ENCODE results near the gene GNAI3. TPM values are rescaled to one million over a fixed set of nuclear protein-coding genes. Genes with fewer than 3 reads are reported as not detected.

Gene GNAI3
- total and polyA plus RNA-seq, 11 donors, result 1.5 to 5.4 (median 2.5) TPM

- 78 to 84% (median 82%) methylated on average over 14 of the region's 14 CpGs for WGBS, 4 donors
- TF ChIP-seq POLR2A (IDR thresholded peaks at IDR 0.05) (no peak), CTCF (IDR thresholded peaks at IDR 0.05) (no peak)
- peaks cover 0 to 24% (median 12%) of the 10 kb centered on the region in 12 donors for H3K4me1 ChIP-seq
- no peak for ATAC-seq
- no peaks in the 10 kb centered on the region for H3K9me3 ChIP-seq
- no peaks in the 10 kb centered on the region for H3K27me3 ChIP-seq
- H3K4me3 ChIP-seq, result no peak overlapping the region
- H3K36me3 ChIP-seq, result no peaks in the 10 kb centered on the region
- intact Hi-C loops (cut with DNase I), result no loop called here
- no peak overlapping the region for H3K27ac ChIP-seq
- DNase-seq, result no peak
Measured at GRCh38 chr1:109527098-109527811, 21.2 kb upstream of the GNAI3 start.

GRCh38 chr1:109527846-109528695 lies 20.3 kb upstream of the GNAI3 start:
- Histone ChIP-seq H3K9me3 (no peaks in the 10 kb centered on the region), H3K4me1 (peaks cover 0 to 33% (median 18%) of the 10 kb centered on the region in 12 donors), H3K4me3 (no peak overlapping the region), H3K27me3 (no peaks in the 10 kb centered on the region), H3K36me3 (no peaks in the 10 kb centered on the region), H3K27ac (no peak overlapping the region)
- WGBS, 4 donors, result 79 to 88% (median 83%) methylated on average over 8 to 9 of the region's 9 CpGs
- DNase-seq (no peak), ATAC-seq (no peak)
- intact Hi-C loops (cut with DNase I), result no loop called here
- TF ChIP-seq CTCF (IDR thresholded peaks at IDR 0.05), result no peak
- no peak for TF ChIP-seq POLR2A (IDR thresholded peaks at IDR 0.05)

GRCh38 chr1:109528712-109529111 lies 19.7 kb upstream of the GNAI3 start:
- H3K36me3 ChIP-seq, result no peaks in the 10 kb centered on the region
- no peak for ATAC-seq
- H3K27ac ChIP-seq, result no peak overlapping the region
- no peaks in the 10 kb centered on the region for H3K27me3 ChIP-seq
- no peaks in the 10 kb centered on the region for H3K9me3 ChIP-seq
- no peak overlapping the region for H3K4me3 ChIP-seq
- TF ChIP-seq POLR2A (IDR thresholded peaks at IDR 0.05) (no peak), CTCF (IDR thresholded peaks at IDR 0.05) (no peak)
- DNase-seq, result no peak
- 80 to 93% (median 89%) methylated on average over 3 of the region's 3 CpGs for WGBS, 4 donors
- peaks cover 0 to 34% (median 18%) of the 10 kb centered on the region in 12 donors for H3K4me1 ChIP-seq
- intact Hi-C loops (cut with DNase I), result no loop called here

GRCh38 chr1:109529881-109530456 lies 18.4 kb upstream of the GNAI3 start:
- H3K4me3 ChIP-seq, result no peak overlapping the region
- whole genome bisulfite sequencing, 4 donors, result 65 to 84% (median 72%) methylated on average over 8 of the region's 8 CpGs
- ATAC-seq, result no peak
- H3K9me3 ChIP-seq, result no peaks in the 10 kb centered on the region
- H3K36me3 ChIP-seq, result no peaks in the 10 kb centered on the region
- H3K27ac ChIP-seq, result peak overlapping the region in 1 of 12 donors; percentile 20
- TF ChIP-seq POLR2A (IDR thresholded peaks at IDR 0.05) (no peak), CTCF (IDR thresholded peaks at IDR 0.05) (no peak)
- no peak for DNase-seq
- intact Hi-C loops (cut with DNase I), result loop anchor here (2.0 to 10.0 kb wide), 9 partner anchors 31 to 268 kb away; partner anchors contain the start of genes PSMA5 (in 5 of the 10) and PSRC1 (in 2 of the 10)
- H3K4me1 ChIP-seq, result peaks cover 0 to 38% (median 19%) of the 10 kb centered on the region in 12 donors
- no peaks in the 10 kb centered on the region for H3K27me3 ChIP-seq

Data from heart left ventricle (tissue), 16 donors.